HepG2 (cell line): Measurements from ENCODE around the gene SH3TC2. TPM values are rescaled to one million over a fixed set of nuclear protein-coding genes. Genes with fewer than 3 reads are reported as not detected.

ENCODE experiments used
- AGO2 ChIP-seq: fragments of 200-400 bp; formaldehyde crosslinking; optimal IDR thresholded peaks from 2 replicates; pipeline ENCODE3; 2017; ENCODE audit warnings: mild to moderate bottlenecking, low read depth, low read length, moderate library complexity
- FOXA3 ChIP-seq: IDR thresholded peaks from 2 replicates; pipeline ENCODE4 v1.6.1; 2016; ENCODE audit warnings: missing genetic modification reagents, missing compliant biosample characterization
- JDP2 ChIP-seq: sonication (generic); formaldehyde crosslinking; IDR thresholded peaks from 2 replicates; pipeline ENCODE4 v1.8.1; 2022; ENCODE audit warnings: missing genetic modification reagents, borderline replicate concordance
- KDM5A ChIP-seq: fragments of 200-600 bp; sonication (generic); IDR thresholded peaks from 2 replicates; pipeline ENCODE4 v1.7.0; 2018; ENCODE audit warnings: antibody characterized with exemption, mild to moderate bottlenecking, low read length, borderline replicate concordance
- KLF11 ChIP-seq: IDR thresholded peaks from 2 replicates; pipeline ENCODE4 v1.6.1; 2016; ENCODE audit warnings: missing compliant biosample characterization
- MEIS1 ChIP-seq: sonication (generic); formaldehyde crosslinking; IDR thresholded peaks from 2 replicates; pipeline ENCODE4 v1.9.0; 2021; ENCODE audit warnings: mild to moderate bottlenecking, missing genetic modification reagents, moderate library complexity, borderline replicate concordance
- NFIC ChIP-seq: IDR thresholded peaks from 2 replicates; pipeline ENCODE4 v1.6.1; 2012; ENCODE audit warnings: mild to moderate bottlenecking, low read length, inconsistent platforms
- NKX3-1 ChIP-seq: sonication (generic); formaldehyde crosslinking; IDR thresholded peaks from 2 replicates; pipeline ENCODE4 v1.5.0; 2020; ENCODE audit warnings: missing genetic modification reagents
- NR2F6 ChIP-seq, 2 experiments: IDR thresholded peaks; 2 replicates each; pipeline ENCODE4 v1.6.1; 2016; ENCODE audit warnings: antibody characterized with exemption in 1 of 2, mild to moderate bottlenecking in 1 of 2
- ONECUT2 ChIP-seq: sonication (generic); formaldehyde crosslinking; IDR thresholded peaks from 2 replicates; pipeline ENCODE4 v1.4.0; 2020; ENCODE audit warnings: missing genetic modification reagents
- SOX13 ChIP-seq, 3 experiments: fragments of 450-650 bp in 1 of 3; sonication (generic) in 1 of 3; formaldehyde crosslinking in 1 of 3; IDR thresholded peaks in 2 of 3; conservative IDR thresholded peaks in 1 of 3; 2 replicates each; pipeline versions ENCODE4 v1.5.0 to v1.6.1; 2016 to 2020; ENCODE audit warnings: antibody characterized with exemption in 1 of 3, mild to moderate bottlenecking in 1 of 3, missing compliant biosample characterization in 1 of 3, missing genetic modification reagents in 1 of 3, moderate library complexity in 1 of 3
- SOX6 ChIP-seq, 2 experiments: fragments of 450-650 bp in 1 of 2; sonication (generic) in 1 of 2; formaldehyde crosslinking in 1 of 2; IDR thresholded peaks; 2 replicates each; pipeline versions ENCODE4 v1.4.0 to v1.6.1; 2017 to 2020; ENCODE audit warnings: antibody characterized with exemption in 1 of 2, mild to moderate bottlenecking in 1 of 2, missing genetic modification reagents in 1 of 2
- TCF7 ChIP-seq: sonication (generic); IDR thresholded peaks from 2 replicates; pipeline ENCODE4 v1.6.1; 2016; ENCODE audit warnings: antibody characterized with exemption, low read depth
- TCF7L2 ChIP-seq: IDR thresholded peaks from 2 replicates; pipeline ENCODE4 v1.6.1; 2011; ENCODE audit warnings: mild to moderate bottlenecking, low read depth, low read length, moderate library complexity
- ZFX ChIP-seq: sonication (generic); formaldehyde crosslinking; IDR thresholded peaks from 2 replicates; pipeline ENCODE4 v1.4.0; 2020; ENCODE audit warnings: mild to moderate bottlenecking, low read depth, missing genetic modification reagents, moderate library complexity
- ZNF17 ChIP-seq: sonication (generic); formaldehyde crosslinking; IDR thresholded peaks from 2 replicates; pipeline ENCODE4 v1.5.0; 2020; ENCODE audit warnings: mild to moderate bottlenecking, missing genetic modification reagents
- ZNF768 ChIP-seq: sonication (generic); formaldehyde crosslinking; IDR thresholded peaks from 2 replicates; pipeline ENCODE4 v1.4.0; 2020; ENCODE audit warnings: missing genetic modification reagents
- ZSCAN21 ChIP-seq: sonication (generic); formaldehyde crosslinking; IDR thresholded peaks from 2 replicates; pipeline ENCODE4 v1.8.0; 2022; ENCODE audit warnings: mild to moderate bottlenecking, missing genetic modification reagents, moderate library complexity, borderline replicate concordance
- polyA plus RNA-seq, 8 experiments: library from polyadenylated mRNA; depleted of rRNA in 3 of 8; stranded (reverse) in 7 of 8; unstranded in 1 of 8; fragments of >200 nt; fragmentation: Illumina TruSeq in 4 of 8; extraction: Trizol in 4 of 8; gene quantifications; 2 replicates each; pipeline versions ENCODE4 v1.2.1 to v1.2.3, GENCODE V29; 2011 to 2016; ENCODE audit warnings: low read depth in 4 of 8, missing spikeins in 1 of 8, mixed read lengths in 1 of 8; ENCODE audit not compliant: insufficient read depth in 1 of 8
- total RNA-seq, 5 experiments: library from RNA; depleted of rRNA; stranded (reverse); fragments of >200 nt; fragmentation: Illumina TruSeq; extraction: Trizol; gene quantifications; 2 replicates each; pipeline ENCODE4 v1.2.3, GENCODE V29; 2016; ENCODE audit warnings: low read depth in 1 of 5
- TF ChIP-seq, protein P1 (sequence below): sonication (generic); formaldehyde crosslinking; IDR thresholded peaks from 2 replicates; pipeline ENCODE4 v1.5.1; 2020; ENCODE audit warnings: mild to moderate bottlenecking, missing genetic modification reagents, borderline replicate concordance
- TF ChIP-seq, protein P2 (sequence below): IDR thresholded peaks from 2 replicates; pipeline ENCODE4 v1.6.1; 2018; ENCODE audit warnings: missing genetic modification reagents
- TF ChIP-seq, protein P3 (sequence below): IDR thresholded peaks from 2 replicates; pipeline ENCODE4 v1.6.1; 2016; ENCODE audit warnings: low read depth, missing genetic modification reagents, missing compliant biosample characterization

The SH3TC2 gene
- total and polyA plus RNA-seq, 2 of the 13 experiments (the other 11 are each of a cell fraction or from before 2014, with no cell fraction given) = 0.34 to 0.71 TPM

DNA sequence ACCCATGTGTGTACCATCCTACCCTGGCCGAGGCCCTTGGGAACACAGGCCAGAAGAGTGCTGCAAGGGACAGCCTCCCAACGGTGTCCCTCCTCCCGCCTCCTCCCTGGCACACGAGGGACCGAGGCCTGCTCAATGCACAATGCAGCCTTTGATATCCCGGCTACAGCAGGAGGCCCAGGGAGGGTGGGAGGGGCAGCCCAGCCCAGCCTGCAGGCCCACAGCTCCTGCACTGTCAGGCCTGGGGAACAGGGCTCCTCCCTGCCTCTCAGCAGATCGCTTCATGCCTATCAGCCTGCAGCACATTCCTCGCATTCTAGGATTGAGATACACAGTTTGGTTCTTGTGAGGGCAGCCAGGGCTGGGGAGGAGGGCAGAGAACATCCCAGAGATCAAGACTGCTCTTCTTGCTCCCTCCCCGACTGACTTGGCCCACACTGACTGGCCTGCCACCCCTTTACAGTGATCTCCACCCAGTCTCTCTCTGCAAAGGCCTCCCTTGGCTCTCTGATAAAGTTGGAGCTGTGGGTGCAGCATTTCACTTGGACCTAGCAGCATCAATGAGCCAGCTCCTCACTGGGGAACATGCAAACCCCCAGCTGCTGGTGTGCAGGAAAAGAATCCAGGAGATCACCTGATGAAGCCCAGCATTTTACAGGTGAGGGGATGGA lies at the start of gene SH3TC2 (continued):
- no peak for TF ChIP-seq ZNF17 (CRISPR knock-in tag)
- 0 out of 2 replicates have a peak, but pooled peaks have one; percentile 21 for TF ChIP-seq ZSCAN21 (CRISPR knock-in tag)
- no peak for TF ChIP-seq SOX6 (IDR thresholded peaks at IDR 0.05)
- TF ChIP-seq SOX6 (CRISPR knock-in tag; IDR thresholded peaks at IDR 0.05) = peak; percentile 76; the same call in 1 of the 2 replicates
- peak; percentile 78 for TF ChIP-seq ZFX (CRISPR knock-in tag)
- no peak for TF ChIP-seq KLF11 (CRISPR knock-in tag)
- no peak for TF ChIP-seq NR2F6 (IDR thresholded peaks at IDR 0.05)
- peak; percentile 12; the same call in 1 of the 2 replicates for TF ChIP-seq NR2F6 (CRISPR knock-in tag; IDR thresholded peaks at IDR 0.05)
- TF ChIP-seq ONECUT2 (CRISPR knock-in tag) = no peak
- TF ChIP-seq NKX3-1 (CRISPR knock-in tag) = no peak
- TF ChIP-seq TCF7L2 = no peak
- 0 out of 2 replicates have a peak, but pooled peaks have one; percentile 10 for TF ChIP-seq FOXA3 (CRISPR knock-in tag)
- TF ChIP-seq JDP2 (CRISPR knock-in tag) = no peak
- no peak for TF ChIP-seq AGO2
- TF ChIP-seq, protein P1, sequence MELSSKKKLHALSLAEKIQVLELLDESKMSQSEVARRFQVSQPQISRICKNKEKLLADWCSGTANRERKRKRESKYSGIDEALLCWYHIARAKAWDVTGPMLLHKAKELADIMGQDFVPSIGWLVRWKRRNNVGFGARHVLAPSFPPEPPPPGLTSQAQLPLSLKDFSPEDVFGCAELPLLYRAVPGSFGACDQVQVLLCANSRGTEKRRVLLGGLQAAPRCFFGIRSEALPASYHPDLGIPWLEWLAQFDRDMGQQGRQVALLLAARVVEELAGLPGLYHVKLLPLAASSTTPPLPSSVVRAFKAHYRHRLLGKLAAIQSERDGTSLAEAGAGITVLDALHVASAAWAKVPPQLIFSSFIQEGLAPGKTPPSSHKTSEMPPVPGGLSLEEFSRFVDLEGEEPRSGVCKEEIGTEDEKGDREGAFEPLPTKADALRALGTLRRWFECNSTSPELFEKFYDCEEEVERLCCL (CRISPR knock-in tag) = no peak
- peak; percentile 67; the same call in 1 of the 2 replicates for TF ChIP-seq SOX13 (IDR thresholded peaks at IDR 0.05)
- TF ChIP-seq SOX13 (CRISPR knock-in tag; conservative IDR thresholded peaks at IDR 0.05 in 1 of 2, IDR thresholded peaks at IDR 0.05 in 1 of 2) = peak in 1 of 2 experiments; percentile 88; a peak in 2 of 4 replicates
- TF ChIP-seq MEIS1 (CRISPR knock-in tag) = no peak
- peak; percentile 70 for TF ChIP-seq TCF7
- TF ChIP-seq, protein P2, sequence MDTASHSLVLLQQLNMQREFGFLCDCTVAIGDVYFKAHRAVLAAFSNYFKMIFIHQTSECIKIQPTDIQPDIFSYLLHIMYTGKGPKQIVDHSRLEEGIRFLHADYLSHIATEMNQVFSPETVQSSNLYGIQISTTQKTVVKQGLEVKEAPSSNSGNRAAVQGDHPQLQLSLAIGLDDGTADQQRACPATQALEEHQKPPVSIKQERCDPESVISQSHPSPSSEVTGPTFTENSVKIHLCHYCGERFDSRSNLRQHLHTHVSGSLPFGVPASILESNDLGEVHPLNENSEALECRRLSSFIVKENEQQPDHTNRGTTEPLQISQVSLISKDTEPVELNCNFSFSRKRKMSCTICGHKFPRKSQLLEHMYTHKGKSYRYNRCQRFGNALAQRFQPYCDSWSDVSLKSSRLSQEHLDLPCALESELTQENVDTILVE (CRISPR knock-in tag) = no peak
- TF ChIP-seq, protein P3, sequence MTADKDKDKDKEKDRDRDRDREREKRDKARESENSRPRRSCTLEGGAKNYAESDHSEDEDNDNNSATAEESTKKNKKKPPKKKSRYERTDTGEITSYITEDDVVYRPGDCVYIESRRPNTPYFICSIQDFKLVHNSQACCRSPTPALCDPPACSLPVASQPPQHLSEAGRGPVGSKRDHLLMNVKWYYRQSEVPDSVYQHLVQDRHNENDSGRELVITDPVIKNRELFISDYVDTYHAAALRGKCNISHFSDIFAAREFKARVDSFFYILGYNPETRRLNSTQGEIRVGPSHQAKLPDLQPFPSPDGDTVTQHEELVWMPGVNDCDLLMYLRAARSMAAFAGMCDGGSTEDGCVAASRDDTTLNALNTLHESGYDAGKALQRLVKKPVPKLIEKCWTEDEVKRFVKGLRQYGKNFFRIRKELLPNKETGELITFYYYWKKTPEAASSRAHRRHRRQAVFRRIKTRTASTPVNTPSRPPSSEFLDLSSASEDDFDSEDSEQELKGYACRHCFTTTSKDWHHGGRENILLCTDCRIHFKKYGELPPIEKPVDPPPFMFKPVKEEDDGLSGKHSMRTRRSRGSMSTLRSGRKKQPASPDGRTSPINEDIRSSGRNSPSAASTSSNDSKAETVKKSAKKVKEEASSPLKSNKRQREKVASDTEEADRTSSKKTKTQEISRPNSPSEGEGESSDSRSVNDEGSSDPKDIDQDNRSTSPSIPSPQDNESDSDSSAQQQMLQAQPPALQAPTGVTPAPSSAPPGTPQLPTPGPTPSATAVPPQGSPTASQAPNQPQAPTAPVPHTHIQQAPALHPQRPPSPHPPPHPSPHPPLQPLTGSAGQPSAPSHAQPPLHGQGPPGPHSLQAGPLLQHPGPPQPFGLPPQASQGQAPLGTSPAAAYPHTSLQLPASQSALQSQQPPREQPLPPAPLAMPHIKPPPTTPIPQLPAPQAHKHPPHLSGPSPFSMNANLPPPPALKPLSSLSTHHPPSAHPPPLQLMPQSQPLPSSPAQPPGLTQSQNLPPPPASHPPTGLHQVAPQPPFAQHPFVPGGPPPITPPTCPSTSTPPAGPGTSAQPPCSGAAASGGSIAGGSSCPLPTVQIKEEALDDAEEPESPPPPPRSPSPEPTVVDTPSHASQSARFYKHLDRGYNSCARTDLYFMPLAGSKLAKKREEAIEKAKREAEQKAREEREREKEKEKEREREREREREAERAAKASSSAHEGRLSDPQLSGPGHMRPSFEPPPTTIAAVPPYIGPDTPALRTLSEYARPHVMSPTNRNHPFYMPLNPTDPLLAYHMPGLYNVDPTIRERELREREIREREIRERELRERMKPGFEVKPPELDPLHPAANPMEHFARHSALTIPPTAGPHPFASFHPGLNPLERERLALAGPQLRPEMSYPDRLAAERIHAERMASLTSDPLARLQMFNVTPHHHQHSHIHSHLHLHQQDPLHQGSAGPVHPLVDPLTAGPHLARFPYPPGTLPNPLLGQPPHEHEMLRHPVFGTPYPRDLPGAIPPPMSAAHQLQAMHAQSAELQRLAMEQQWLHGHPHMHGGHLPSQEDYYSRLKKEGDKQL (CRISPR knock-in tag) = no peak
- no peak for TF ChIP-seq NFIC
- peak; percentile 46; the same call in 1 of the 2 replicates for TF ChIP-seq ZNF768
- no peak for TF ChIP-seq KDM5A
